OCI-LY1 (cell line): ENCODE results near the gene TGFB1.

Experiments
- H2AFZ ChIP-seq: fragments of 200-600 bp; sonication (generic), shearing (Covaris generic); 2 replicates; pipeline ENCODE4 v1.6.0; 2014; ENCODE audit warnings: antibody characterized with exemption, mild to moderate bottlenecking, low read length
- H3F3A ChIP-seq: fragments of 200-600 bp; sonication (generic), shearing (Covaris generic); 2 replicates; pipeline ENCODE4 v1.6.0; 2014; ENCODE audit warnings: mild to moderate bottlenecking, antibody characterized with exemption, low read length, moderate library complexity; ENCODE audit not compliant: insufficient read depth
- H3K27ac ChIP-seq: fragments of 200-600 bp; sonication (generic); 2 replicates; pipeline ENCODE4 v1.5.1; 2014; ENCODE audit warnings: low read length, mixed run types, mild to moderate bottlenecking, low read depth; ENCODE audit not compliant: poor library complexity, severe bottlenecking
- H3K27me3 ChIP-seq: fragments of 200-600 bp; sonication (generic); 2 replicates; pipeline ENCODE4 v1.6.0; 2014; ENCODE audit warnings: antibody characterized with exemption, mild to moderate bottlenecking, low read length, moderate library complexity; ENCODE audit not compliant: insufficient read depth
- H3K36me3 ChIP-seq: fragments of 200-600 bp; sonication (generic); 2 replicates; pipeline ENCODE4 v1.6.1; 2014; ENCODE audit warnings: mild to moderate bottlenecking, antibody characterized with exemption, low read length, moderate library complexity, mixed read lengths; ENCODE audit not compliant: insufficient read depth
- H3K4me1 ChIP-seq: fragments of 200-600 bp; sonication (generic); 2 replicates; pipeline ENCODE4 v1.5.1; 2014; ENCODE audit warnings: mild to moderate bottlenecking, low read length, moderate library complexity; ENCODE audit not compliant: insufficient read depth, severe bottlenecking
- H3K4me2 ChIP-seq: fragments of 200-600 bp; sonication (generic), shearing (Covaris generic); 2 replicates; pipeline ENCODE4 v1.6.1; 2014; ENCODE audit warnings: low read length
- H3K4me3 ChIP-seq: fragments of 200-600 bp; sonication (generic); 2 replicates; pipeline ENCODE4 v1.5.1; 2014; ENCODE audit warnings: low read length, low read depth, mild to moderate bottlenecking, mixed read lengths; ENCODE audit not compliant: poor library complexity, severe bottlenecking
- H3K79me2 ChIP-seq: fragments of 200-600 bp; shearing (Covaris generic); 2 replicates; pipeline ENCODE4 v1.6.1; 2016; ENCODE audit warnings: mixed run types, low read length, mixed read lengths; ENCODE audit not compliant: insufficient read depth
- H3K9ac ChIP-seq: fragments of 200-600 bp; sonication (generic), shearing (Covaris generic); 2 replicates; pipeline ENCODE4 v1.6.1; 2014; ENCODE audit warnings: mild to moderate bottlenecking, low read length, mixed read lengths
- H3K9me2 ChIP-seq: fragments of 200-600 bp; sonication (generic), shearing (Covaris generic); 2 replicates; pipeline ENCODE4 v1.6.1; 2014; ENCODE audit warnings: low read depth, mild to moderate bottlenecking, low read length, mixed read lengths
- H3K9me3 ChIP-seq: fragments of 200-600 bp; shearing (Covaris generic); 2 replicates; pipeline ENCODE4 v1.6.1; 2014; ENCODE audit warnings: low read length, mixed read lengths
- H4K20me1 ChIP-seq: fragments of 200-600 bp; sonication (generic), shearing (Covaris generic); 2 replicates; pipeline ENCODE4 v1.6.0; 2016; ENCODE audit warnings: mild to moderate bottlenecking, low read length; ENCODE audit not compliant: insufficient read depth
- EZH2 ChIP-seq: fragments of 200-600 bp; sonication (generic), shearing (Covaris generic); IDR thresholded peaks from 2 replicates; pipeline ENCODE4 v1.8.0; 2017; ENCODE audit warnings: borderline replicate concordance, mixed run types, mild to moderate bottlenecking, antibody characterized with exemption, low read length, moderate library complexity, mixed read lengths
- TF ChIP-seq, protein P1 (sequence below): fragments of 200-600 bp; sonication (generic), shearing (Covaris generic); IDR thresholded peaks from 2 replicates; pipeline ENCODE4 v1.5.1; 2017; ENCODE audit warnings: mild to moderate bottlenecking, antibody characterized with exemption, low read length, moderate library complexity, mixed read lengths

Gene TGFB1

DNA sequence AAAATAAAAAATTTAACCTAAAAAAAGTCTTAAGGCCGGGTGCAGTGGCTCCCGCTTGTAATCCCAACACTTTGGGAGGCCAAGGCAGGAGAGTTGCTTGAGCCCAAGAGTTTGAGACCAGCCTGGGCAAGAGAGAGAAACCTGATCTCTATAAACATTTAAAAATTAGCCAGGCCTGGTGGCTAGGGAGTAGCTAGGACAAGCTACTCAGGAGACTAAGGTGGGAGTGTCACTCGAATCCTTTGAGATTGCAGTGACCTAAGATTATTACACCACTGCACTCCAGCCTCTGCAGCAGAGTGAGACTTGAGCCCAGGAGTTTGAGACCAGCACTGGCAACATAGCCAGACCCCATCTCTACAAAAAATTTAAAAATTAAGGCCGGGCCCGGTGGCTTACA, 42.6 kb downstream of the TGFB1 start:
- Histone ChIP-seq H3K79me2 (peaks cover 9% of the 10 kb centered on the region), H2AFZ (no peak overlapping the region), H3K27me3 (no peaks in the 10 kb centered on the region), H3K9ac (peak overlapping the region; percentile 96), H3F3A (peaks cover 9% of the 10 kb centered on the region; the same call in 1 of the 2 replicates), H3K4me2 (peak overlapping the region; percentile 97), H3K9me2 (no peaks in the 10 kb centered on the region), H3K4me1 (peaks cover 29% of the 10 kb centered on the region), H4K20me1 (no peaks in the 10 kb centered on the region), H3K27ac (no peak overlapping the region), H3K9me3 (no peaks in the 10 kb centered on the region), H3K36me3 (peaks cover 51% of the 10 kb centered on the region), H3K4me3 (peak overlapping the region; percentile 83)
- TF ChIP-seq EZH2: no peak
- TF ChIP-seq, protein P1, sequence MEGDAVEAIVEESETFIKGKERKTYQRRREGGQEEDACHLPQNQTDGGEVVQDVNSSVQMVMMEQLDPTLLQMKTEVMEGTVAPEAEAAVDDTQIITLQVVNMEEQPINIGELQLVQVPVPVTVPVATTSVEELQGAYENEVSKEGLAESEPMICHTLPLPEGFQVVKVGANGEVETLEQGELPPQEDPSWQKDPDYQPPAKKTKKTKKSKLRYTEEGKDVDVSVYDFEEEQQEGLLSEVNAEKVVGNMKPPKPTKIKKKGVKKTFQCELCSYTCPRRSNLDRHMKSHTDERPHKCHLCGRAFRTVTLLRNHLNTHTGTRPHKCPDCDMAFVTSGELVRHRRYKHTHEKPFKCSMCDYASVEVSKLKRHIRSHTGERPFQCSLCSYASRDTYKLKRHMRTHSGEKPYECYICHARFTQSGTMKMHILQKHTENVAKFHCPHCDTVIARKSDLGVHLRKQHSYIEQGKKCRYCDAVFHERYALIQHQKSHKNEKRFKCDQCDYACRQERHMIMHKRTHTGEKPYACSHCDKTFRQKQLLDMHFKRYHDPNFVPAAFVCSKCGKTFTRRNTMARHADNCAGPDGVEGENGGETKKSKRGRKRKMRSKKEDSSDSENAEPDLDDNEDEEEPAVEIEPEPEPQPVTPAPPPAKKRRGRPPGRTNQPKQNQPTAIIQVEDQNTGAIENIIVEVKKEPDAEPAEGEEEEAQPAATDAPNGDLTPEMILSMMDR: no peak

DNA sequence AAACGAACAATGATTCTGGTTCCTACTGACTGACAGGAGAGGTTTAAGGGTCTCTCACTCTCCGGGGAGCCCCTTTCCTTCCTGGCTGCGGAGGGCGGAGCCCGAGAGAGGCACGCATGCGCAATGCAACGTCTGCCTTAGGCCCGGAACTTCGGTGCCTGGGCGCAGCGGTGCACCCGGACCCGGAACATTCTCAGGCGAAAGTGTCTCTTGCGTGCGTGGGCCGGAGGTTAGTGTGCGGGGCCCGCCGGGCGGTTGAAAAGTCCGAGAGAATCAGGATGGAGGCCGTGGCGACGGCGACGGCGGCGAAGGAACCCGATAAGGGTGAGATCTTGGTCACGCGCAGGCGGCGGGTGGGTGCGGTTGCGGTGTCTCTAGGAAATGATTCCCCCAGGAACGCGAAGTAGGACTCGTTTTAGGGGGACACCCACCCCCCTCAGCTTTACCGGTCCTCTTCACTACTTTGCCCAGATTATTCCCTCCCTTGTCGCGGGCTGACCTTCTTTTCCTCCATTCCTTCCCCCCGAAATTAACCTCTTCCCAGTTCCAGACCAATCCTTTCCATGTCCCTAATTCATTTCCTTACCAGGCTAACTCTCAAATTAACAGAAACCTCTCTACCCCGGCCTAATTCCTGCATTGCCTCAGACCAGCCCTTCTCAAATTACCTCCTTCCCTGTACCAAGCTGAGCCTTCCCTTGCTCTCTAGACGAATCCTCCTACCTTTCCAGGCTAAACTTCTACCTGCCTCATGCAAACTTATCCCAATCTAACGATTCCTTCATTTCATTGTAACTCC, 43.5 kb downstream of the TGFB1 start, which contains the start of gene CCDC97:
Gene CCDC97 (plus strand): TSS at position 140 of the 799 bp plus-strand sequence. CDS start 139 bp downstream, at position 279.
- Histone ChIP-seq H2AFZ (no peak within 1 kb of the TSS), H3K27me3 (no peaks in the 10 kb centered on the region), H3K4me2 (peak within 1 kb of the TSS; percentile 97), H3K9ac (peak within 1 kb of the TSS; percentile 96), H3K4me3 (peak within 1 kb of the TSS; percentile 83), H3K36me3 (peaks cover 54% of the 10 kb centered on the region), H3K27ac (peak within 1 kb of the TSS; percentile 82), H3K9me3 (no peaks in the 10 kb centered on the region), H3K79me2 (peaks cover 9% of the 10 kb centered on the region), H3K4me1 (peaks cover 29% of the 10 kb centered on the region), H3F3A (peaks cover 9% of the 10 kb centered on the region; the same call in 1 of the 2 replicates), H3K9me2 (no peaks in the 10 kb centered on the region), H4K20me1 (no peaks in the 10 kb centered on the region)
- TF ChIP-seq EZH2: no peak
- TF ChIP-seq, protein P1: no peak

DNA sequence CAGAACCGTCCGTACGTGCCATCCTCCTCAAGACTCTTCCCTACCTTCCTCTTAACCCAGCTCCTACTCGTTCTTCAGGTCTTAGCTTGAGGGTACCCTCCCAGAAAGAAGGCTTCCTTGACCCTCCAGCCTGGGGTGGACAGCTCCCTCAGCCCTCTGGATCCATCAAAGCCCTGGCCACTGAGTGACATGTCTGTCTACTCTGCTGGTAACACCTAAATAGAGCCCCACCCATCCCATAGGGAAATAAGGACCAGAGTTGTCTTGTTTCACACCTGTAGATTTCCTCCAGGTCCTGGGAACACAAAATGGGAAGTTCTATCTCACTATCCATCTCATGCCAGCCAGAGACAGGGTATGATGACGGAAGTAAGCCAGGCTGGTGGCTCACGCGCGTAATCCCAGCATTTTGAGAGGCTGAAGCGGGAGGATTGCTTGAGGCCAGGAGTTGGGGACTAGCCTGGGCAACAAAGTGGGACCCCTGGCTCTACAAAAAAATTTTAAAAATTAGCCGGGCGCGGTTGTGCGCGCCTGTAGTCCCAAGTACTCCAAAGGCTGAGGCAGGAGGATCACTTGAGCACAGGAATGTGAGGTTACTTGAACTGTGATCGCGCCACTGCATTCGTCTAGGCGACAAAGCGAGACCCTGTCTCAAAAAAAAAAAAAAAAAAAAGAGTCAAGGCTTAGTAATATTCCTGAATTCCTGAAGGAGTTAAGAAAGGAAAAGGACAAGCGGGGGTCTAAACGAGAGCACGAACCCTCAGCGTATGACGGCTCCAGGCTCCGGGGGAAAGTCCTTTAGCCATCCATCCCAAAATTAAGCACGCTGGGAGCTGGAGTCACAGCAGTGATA, 44.3 kb downstream of the TGFB1 start:
- Histone ChIP-seq H3K9ac (peak overlapping the region; percentile 96), H3K4me3 (peak overlapping the region; percentile 83), H3K9me3 (no peaks in the 10 kb centered on the region), H4K20me1 (no peaks in the 10 kb centered on the region), H3F3A (peaks cover 9% of the 10 kb centered on the region; the same call in 1 of the 2 replicates), H3K9me2 (no peaks in the 10 kb centered on the region), H3K36me3 (peaks cover 57% of the 10 kb centered on the region), H2AFZ (no peak overlapping the region), H3K27me3 (no peaks in the 10 kb centered on the region), H3K27ac (peak overlapping the region; percentile 82), H3K4me1 (peaks cover 29% of the 10 kb centered on the region), H3K4me2 (peak overlapping the region; percentile 97), H3K79me2 (peaks cover 9% of the 10 kb centered on the region)
- TF ChIP-seq, protein P1: no peak
- TF ChIP-seq EZH2: no peak
